HFFc6 (cell line): Measurements from ENCODE around the gene TFDP3. TPM values are rescaled to one million over a fixed set of nuclear protein-coding genes. Genes with fewer than 3 reads are reported as not detected.

Experiments
- DNase-seq: peaks from one replicate; pipeline ENCODE4 v3.0.0-alpha.2; 2018
- H3K27ac Mint-ChIP-seq: 2 replicates; pipeline ENCODE4 v1.8.0; 2020; ENCODE audit warnings: mild to moderate bottlenecking, mixed read lengths
- H3K27me3 Mint-ChIP-seq: 2 replicates; pipeline ENCODE4 v1.8.0; 2021; ENCODE audit warnings: mild to moderate bottlenecking, moderate library complexity, mixed read lengths; ENCODE audit not compliant: insufficient read depth
- H3K36me3 Mint-ChIP-seq: 2 replicates; pipeline ENCODE4 v1.8.0; 2021; ENCODE audit warnings: low read depth, mixed read lengths
- H3K4me1 Mint-ChIP-seq: 2 replicates; pipeline ENCODE4 v1.8.0; 2020; ENCODE audit warnings: low read depth, mixed read lengths
- H3K4me3 Mint-ChIP-seq: 2 replicates; pipeline ENCODE4 v1.8.0; 2020; ENCODE audit warnings: mild to moderate bottlenecking, moderate library complexity, mixed read lengths
- H3K9me3 Mint-ChIP-seq: 2 replicates; pipeline ENCODE4 v1.8.0; 2020; ENCODE audit warnings: mild to moderate bottlenecking, mixed read lengths
- total RNA-seq, 6 experiments: library from RNA; stranded (reverse); fragmentation: NEBNext Ultra II Directional; extraction: Animal tissue kit (Norgen Biotek cat#: 25700); gene quantifications; 2 replicates in 1 of 6; 3 replicates in 5 of 6; pipeline ENCODE4 v1.2.3, GENCODE V29; 2021
- TF ChIP-seq, protein P1 (sequence below): fragments of 200-600 bp; sonication (generic); IDR thresholded peaks from 2 replicates; pipeline ENCODE4 v1.5.0; 2021; ENCODE audit warnings: antibody characterized with exemption, mild to moderate bottlenecking

The TFDP3 gene
- total RNA-seq, 6 experiments from 2014 or later, result not detected

DNA sequence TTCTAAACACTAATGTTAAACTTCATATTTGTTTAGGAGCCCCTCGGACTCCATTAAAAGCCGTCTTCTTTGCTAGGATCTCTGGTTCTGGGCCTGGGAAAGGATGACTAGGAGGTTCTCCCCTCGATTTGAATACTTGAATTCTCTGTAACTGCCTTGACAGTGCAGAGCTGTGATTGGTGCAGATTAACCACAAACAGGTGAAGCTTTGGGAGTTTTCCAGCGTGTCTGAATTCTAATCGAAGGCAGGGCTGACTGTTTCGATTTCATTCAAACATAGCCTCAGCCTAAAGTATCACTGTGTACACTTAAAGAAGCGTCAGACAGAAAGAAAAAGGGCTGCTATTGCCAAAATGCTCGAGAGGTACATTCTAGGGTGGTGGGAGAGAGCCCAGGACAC lies 29.0 kb downstream of the TFDP3 start:
- Mint-ChIP-seq H3K27ac (no peak overlapping the region), H3K4me1 (no peaks in the 10 kb centered on the region), H3K36me3 (no peaks in the 10 kb centered on the region), H3K4me3 (no peak overlapping the region), H3K9me3 (0 out of 2 replicates have a peak, but pooled peaks cover 7% of the 10 kb centered on the region), H3K27me3 (no peaks in the 10 kb centered on the region)
- TF ChIP-seq, protein P1, sequence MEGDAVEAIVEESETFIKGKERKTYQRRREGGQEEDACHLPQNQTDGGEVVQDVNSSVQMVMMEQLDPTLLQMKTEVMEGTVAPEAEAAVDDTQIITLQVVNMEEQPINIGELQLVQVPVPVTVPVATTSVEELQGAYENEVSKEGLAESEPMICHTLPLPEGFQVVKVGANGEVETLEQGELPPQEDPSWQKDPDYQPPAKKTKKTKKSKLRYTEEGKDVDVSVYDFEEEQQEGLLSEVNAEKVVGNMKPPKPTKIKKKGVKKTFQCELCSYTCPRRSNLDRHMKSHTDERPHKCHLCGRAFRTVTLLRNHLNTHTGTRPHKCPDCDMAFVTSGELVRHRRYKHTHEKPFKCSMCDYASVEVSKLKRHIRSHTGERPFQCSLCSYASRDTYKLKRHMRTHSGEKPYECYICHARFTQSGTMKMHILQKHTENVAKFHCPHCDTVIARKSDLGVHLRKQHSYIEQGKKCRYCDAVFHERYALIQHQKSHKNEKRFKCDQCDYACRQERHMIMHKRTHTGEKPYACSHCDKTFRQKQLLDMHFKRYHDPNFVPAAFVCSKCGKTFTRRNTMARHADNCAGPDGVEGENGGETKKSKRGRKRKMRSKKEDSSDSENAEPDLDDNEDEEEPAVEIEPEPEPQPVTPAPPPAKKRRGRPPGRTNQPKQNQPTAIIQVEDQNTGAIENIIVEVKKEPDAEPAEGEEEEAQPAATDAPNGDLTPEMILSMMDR, result no peak
- DNase-seq, result no peak

DNA sequence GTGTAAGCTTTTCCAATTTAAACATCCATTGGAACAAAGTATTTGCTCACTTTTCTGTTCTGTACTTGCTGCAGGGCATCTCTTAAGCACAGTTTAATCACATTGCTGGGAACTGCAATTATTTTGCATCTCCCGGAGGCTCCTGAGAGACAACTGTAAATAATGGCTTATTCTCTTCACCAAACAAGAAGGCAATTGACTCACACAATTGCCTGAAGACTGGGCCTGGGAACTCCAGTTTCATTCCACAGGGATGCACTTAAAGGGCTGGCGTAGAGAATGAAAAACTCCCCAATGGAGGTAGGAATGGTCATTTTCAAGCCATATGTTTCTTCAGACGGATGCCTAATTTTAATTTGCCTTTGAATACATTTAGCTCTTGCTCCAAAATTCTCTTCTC lies 29.5 kb downstream of the TFDP3 start:
- Mint-ChIP-seq H3K4me3 (no peak overlapping the region), H3K27ac (no peak overlapping the region), H3K4me1 (no peaks in the 10 kb centered on the region), H3K9me3 (0 out of 2 replicates have a peak, but pooled peaks cover 7% of the 10 kb centered on the region), H3K36me3 (no peaks in the 10 kb centered on the region), H3K27me3 (no peaks in the 10 kb centered on the region)
- no peak for DNase-seq
- TF ChIP-seq, protein P1, result no peak

DNA sequence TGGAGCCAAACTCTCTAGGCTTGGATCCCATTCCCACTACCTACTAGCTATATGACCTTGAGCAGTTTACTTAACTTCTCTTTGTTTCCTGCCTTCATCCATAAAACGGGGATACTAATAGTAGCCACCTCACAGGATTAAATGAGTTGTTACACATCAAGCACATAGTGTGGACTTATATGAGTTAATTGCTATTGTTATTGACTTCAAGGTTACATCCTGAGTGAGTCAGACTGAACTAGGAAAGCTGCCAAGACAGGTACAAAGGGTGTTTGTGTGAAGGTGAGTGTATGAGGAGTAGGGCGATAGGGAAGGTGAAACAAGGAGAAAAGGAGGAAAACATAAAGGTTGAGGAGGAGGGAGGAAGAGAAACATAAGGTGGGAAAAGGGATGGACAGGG lies 32.2 kb downstream of the TFDP3 start:
- DNase-seq, result no peak
- TF ChIP-seq, protein P1, result no peak
- no peak overlapping the region for H3K27ac Mint-ChIP-seq
- H3K9me3 Mint-ChIP-seq, result 0 out of 2 replicates have a peak, but pooled peaks cover 4% of the 10 kb centered on the region
- no peaks in the 10 kb centered on the region for H3K27me3 Mint-ChIP-seq
- H3K36me3 Mint-ChIP-seq, result no peaks in the 10 kb centered on the region
- no peaks in the 10 kb centered on the region for H3K4me1 Mint-ChIP-seq
- H3K4me3 Mint-ChIP-seq, result no peak overlapping the region

DNA sequence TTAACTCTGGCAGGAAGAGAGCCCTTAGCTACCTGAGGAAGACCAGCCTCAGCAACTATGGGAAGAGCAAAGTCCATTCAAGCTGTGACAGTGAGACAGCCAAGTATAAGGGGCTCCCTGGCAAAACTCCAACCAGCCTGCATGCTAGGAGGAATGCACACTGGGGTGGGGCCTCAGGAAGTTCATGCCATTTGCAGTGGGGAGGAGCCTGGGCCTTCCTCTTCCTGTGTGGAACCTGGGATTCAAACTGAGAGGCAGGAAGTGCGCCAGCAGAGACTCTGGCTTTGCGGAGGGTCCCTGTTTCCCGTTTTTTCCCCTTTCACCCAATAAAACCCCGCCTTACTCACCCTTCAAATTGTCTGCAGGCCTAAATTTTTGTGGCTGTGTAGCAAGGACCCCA lies 33.0 kb downstream of the TFDP3 start:
- Mint-ChIP-seq H3K4me1 (no peaks in the 10 kb centered on the region), H3K27ac (no peak overlapping the region), H3K4me3 (no peak overlapping the region), H3K27me3 (no peaks in the 10 kb centered on the region), H3K9me3 (0 out of 2 replicates have a peak, but pooled peaks cover 7% of the 10 kb centered on the region), H3K36me3 (no peaks in the 10 kb centered on the region)
- TF ChIP-seq, protein P1, result no peak
- DNase-seq, result no peak

DNA sequence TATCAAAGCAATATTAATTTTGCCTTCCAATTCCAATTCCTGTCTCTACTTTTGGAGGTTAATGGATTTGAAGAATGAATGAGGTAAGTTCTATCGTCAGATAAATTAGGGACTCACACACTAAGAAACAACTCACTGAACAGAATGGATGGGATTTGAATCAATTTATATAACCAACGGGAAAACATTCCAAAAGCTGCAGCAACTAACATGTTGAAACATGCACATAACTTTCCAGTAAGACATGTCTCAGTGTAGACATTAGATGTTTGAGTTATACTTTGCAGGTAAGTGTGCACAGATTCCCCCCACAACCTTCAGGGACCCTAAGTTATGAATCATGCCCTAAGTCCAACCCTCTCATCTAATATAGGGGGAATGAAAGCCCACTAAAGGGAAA lies 34.3 kb downstream of the TFDP3 start:
- DNase-seq, result no peak
- no peak overlapping the region for H3K4me3 Mint-ChIP-seq
- TF ChIP-seq, protein P1, result no peak
- no peak overlapping the region for H3K27ac Mint-ChIP-seq
- H3K4me1 Mint-ChIP-seq, result no peaks in the 10 kb centered on the region
- no peaks in the 10 kb centered on the region for H3K36me3 Mint-ChIP-seq
- 0 out of 2 replicates have a peak, but pooled peaks cover 4% of the 10 kb centered on the region for H3K9me3 Mint-ChIP-seq
- no peaks in the 10 kb centered on the region for H3K27me3 Mint-ChIP-seq

DNA sequence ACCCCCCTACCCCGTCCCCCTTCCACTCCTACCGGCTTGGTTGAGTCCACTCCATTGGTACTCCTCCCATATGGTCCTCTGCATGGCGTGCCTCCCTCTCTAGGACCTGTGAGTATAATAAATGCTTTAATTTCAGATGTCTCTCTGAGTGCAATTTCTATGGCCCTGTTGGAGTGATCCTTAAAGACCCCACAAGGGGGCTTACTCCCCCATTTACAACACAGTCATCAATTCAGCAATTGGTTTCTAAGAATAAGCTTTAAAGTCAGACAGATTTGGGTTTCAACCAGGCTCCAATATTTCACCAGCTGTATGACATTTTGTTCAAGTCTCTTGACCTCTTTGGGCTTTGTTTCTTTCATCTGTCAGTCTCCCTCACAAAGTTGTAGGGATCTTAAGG lies 38.7 kb downstream of the TFDP3 start:
- Mint-ChIP-seq H3K36me3 (no peaks in the 10 kb centered on the region), H3K9me3 (peaks cover 4% of the 10 kb centered on the region; the same call in 1 of the 2 replicates), H3K4me1 (no peaks in the 10 kb centered on the region), H3K27ac (no peak overlapping the region), H3K27me3 (no peaks in the 10 kb centered on the region), H3K4me3 (no peak overlapping the region)
- no peak for DNase-seq
- TF ChIP-seq, protein P1, result no peak
